Caco-2 (cell line): ENCODE data around the gene NELL2. TPM values are rescaled to one million over a fixed set of nuclear protein-coding genes. Genes with fewer than 3 reads are reported as not detected.

Experiments
- BruUV-seq: library from RNA; stranded (reverse); fragments of 400-500 nt; replicated peaks from 2 replicates; lab custom pipeline; 2021; lab: Mats Ljungman, UMichigan
- CTCF ChIA-PET: fragments of 300-600 bp; sonication (Branson Sonifier 250); formaldehyde crosslinking; loops from one replicate; lab custom pipeline; 2022; ENCODE audit warnings: antibody characterized with exemption; lab: Charles Lee
- POLR2A ChIA-PET: fragments of 300-600 bp; sonication (Branson Sonifier 250); formaldehyde crosslinking; loops from one replicate; lab custom pipeline; 2022; ENCODE audit warnings: antibody characterized with exemption; lab: Charles Lee
- DNase-seq, 2 experiments: peaks; one replicate each; pipeline versions ENCODE4 v3.0.0 to v3.0.0-alpha.2; 2020 to 2022
- H3K27me3 ChIP-seq: replicated peaks from 2 replicates; pipeline ENCODE4 v1.6.0; 2011; ENCODE audit warnings: low read length; ENCODE audit not compliant: control insufficient read depth, insufficient read depth
- H3K36me3 ChIP-seq: 2 replicates; pipeline ENCODE4 v1.5.1; 2011; ENCODE audit warnings: low read length; ENCODE audit not compliant: control insufficient read depth, insufficient read depth
- H3K4me1 ChIP-seq: fragments of 250-450 bp; sonication (Bioruptor Pico); 2 replicates; pipeline ENCODE4 v1.5.1; 2020; ENCODE audit warnings: mild to moderate bottlenecking
- H3K4me3 ChIP-seq: 2 replicates; pipeline ENCODE4 v1.5.1; 2011; ENCODE audit warnings: low read depth, mild to moderate bottlenecking, control low read depth, low read length
- H3K9me3 ChIP-seq: fragments of 250-450 bp; sonication (Bioruptor Pico); 2 replicates; pipeline ENCODE4 v1.5.1; 2020; ENCODE audit warnings: mild to moderate bottlenecking, moderate library complexity
- H3K27ac Mint-ChIP-seq: one replicate; pipeline ENCODE4 v1.8.0; 2022; ENCODE audit warnings: mixed read lengths; ENCODE audit not compliant: unreplicated experiment
- H3K27me3 Mint-ChIP-seq: one replicate; pipeline ENCODE4 v1.8.0; 2022; ENCODE audit warnings: mixed read lengths; ENCODE audit not compliant: insufficient read depth, unreplicated experiment
- H3K36me3 Mint-ChIP-seq: one replicate; pipeline ENCODE4 v1.8.0; 2022; ENCODE audit warnings: mild to moderate bottlenecking, mixed read lengths; ENCODE audit not compliant: insufficient read depth, unreplicated experiment
- H3K4me1 Mint-ChIP-seq: one replicate; pipeline ENCODE4 v1.8.0; 2022; ENCODE audit warnings: low read depth, mixed read lengths; ENCODE audit not compliant: unreplicated experiment
- H3K4me3 Mint-ChIP-seq: one replicate; pipeline ENCODE4 v1.8.0; 2022; ENCODE audit warnings: mild to moderate bottlenecking, moderate library complexity, mixed read lengths; ENCODE audit not compliant: unreplicated experiment
- H3K9me3 Mint-ChIP-seq: one replicate; pipeline ENCODE4 v1.8.0; 2022; ENCODE audit warnings: mixed read lengths; ENCODE audit not compliant: unreplicated experiment
- CTCF ChIP-seq, 2 experiments: fragments of 200-600 bp in 1 of 2; IDR thresholded peaks; 1 replicate in 1 of 2; 2 replicates in 1 of 2; pipeline versions ENCODE4 v1.5.1 to v1.8.0; 2011 to 2022; ENCODE audit warnings: antibody characterized with exemption in 1 of 2, control low read depth in 1 of 2, inconsistent platforms in 1 of 2, low read depth in 1 of 2, low read length in 1 of 2, mild to moderate bottlenecking in 1 of 2, moderate library complexity in 1 of 2; ENCODE audit not compliant: insufficient read depth in 1 of 2, severe bottlenecking in 1 of 2, unreplicated experiment in 1 of 2
- intact Hi-C: fragments of 100-400 bp; cut with micrococcal nuclease; formaldehyde crosslinking; loops from one replicate; pipeline ENCODE4 v1.10.0; 2022; ENCODE audit not compliant: unreplicated experiment
- total RNA-seq: library from RNA; stranded (reverse); gene quantifications from 2 replicates; pipeline ENCODE4 v1.2.3, GENCODE V29; 2022

The NELL2 gene
- total RNA-seq, 1 experiment from 2014 or later: 0.70 TPM

GRCh38 chr12:44565163-44565562, 311.0 kb downstream of the NELL2 start:
- Histone ChIP-seq H3K27me3 (no peaks in the 10 kb centered on the region), H3K4me1 (no peaks in the 10 kb centered on the region), H3K9me3 (no peaks in the 10 kb centered on the region), H3K4me3 (no peak overlapping the region), H3K36me3 (no peaks in the 10 kb centered on the region)
- H3K27ac Mint-ChIP-seq: no peak overlapping the region
- intact Hi-C loops: no loop called here
- no peaks in the 10 kb centered on the region for H3K36me3 Mint-ChIP-seq
- DNase-seq: no peak
- POLR2A ChIA-PET: no interaction called here
- H3K4me1 Mint-ChIP-seq: no peaks in the 10 kb centered on the region
- no peaks in the 10 kb centered on the region for H3K27me3 Mint-ChIP-seq
- no TSS peak for BruUV-seq
- no peaks in the 10 kb centered on the region for H3K9me3 Mint-ChIP-seq
- CTCF ChIA-PET: no interaction called here
- H3K4me3 Mint-ChIP-seq: no peak overlapping the region
- no peak for TF ChIP-seq CTCF (IDR thresholded peaks at IDR 0.05; ENCODE audit: insufficient read depth in 1 of 2, low read depth in 1 of 2, low read length in 1 of 2, severe bottlenecking in 1 of 2, unreplicated experiment in 1 of 2)

- no TSS peak for BruUV-seq
- Histone ChIP-seq H3K4me1 (no peaks in the 10 kb centered on the region), H3K4me3 (no peak overlapping the region), H3K9me3 (no peaks in the 10 kb centered on the region), H3K27me3 (no peaks in the 10 kb centered on the region), H3K36me3 (no peaks in the 10 kb centered on the region)
- POLR2A ChIA-PET: no interaction called here
- CTCF ChIA-PET: no interaction called here
- Mint-ChIP-seq H3K9me3 (no peaks in the 10 kb centered on the region), H3K4me1 (no peaks in the 10 kb centered on the region), H3K4me3 (no peak overlapping the region), H3K27ac (no peak overlapping the region), H3K36me3 (no peaks in the 10 kb centered on the region), H3K27me3 (no peaks in the 10 kb centered on the region)
- no peak for TF ChIP-seq CTCF (IDR thresholded peaks at IDR 0.05; ENCODE audit: insufficient read depth in 1 of 2, low read depth in 1 of 2, low read length in 1 of 2, severe bottlenecking in 1 of 2, unreplicated experiment in 1 of 2)
- DNase-seq: no peak
- intact Hi-C loops: no loop called here
Measured at GRCh38 chr12:44563486-44563885, 312.6 kb downstream of the NELL2 start.

- ChIA-PET CTCF (interaction anchor here (0.6 kb wide), 1 partner anchor 94 kb away, joined by 3 read pairs; no protein-coding TSS in a partner anchor), POLR2A (no interaction called here)
- intact Hi-C loops: no loop called here
- H3K9me3 ChIP-seq: no peaks in the 10 kb centered on the region
- no peaks in the 10 kb centered on the region for H3K27me3 ChIP-seq
- no peak overlapping the region for H3K27ac Mint-ChIP-seq
- H3K4me1 Mint-ChIP-seq: no peaks in the 10 kb centered on the region
- H3K4me1 ChIP-seq: no peaks in the 10 kb centered on the region
- peaks cover 12% of the 10 kb centered on the region for H3K9me3 Mint-ChIP-seq
- no peak overlapping the region for H3K4me3 Mint-ChIP-seq
- BruUV-seq: no TSS peak
- no peaks in the 10 kb centered on the region for H3K36me3 ChIP-seq
- H3K36me3 Mint-ChIP-seq: no peaks in the 10 kb centered on the region
- no peak for TF ChIP-seq CTCF (IDR thresholded peaks at IDR 0.05; ENCODE audit: insufficient read depth in 1 of 2, low read depth in 1 of 2, low read length in 1 of 2, severe bottlenecking in 1 of 2, unreplicated experiment in 1 of 2)
- no peak overlapping the region for H3K4me3 ChIP-seq
- no peak for DNase-seq
- no peaks in the 10 kb centered on the region for H3K27me3 Mint-ChIP-seq
Measured at GRCh38 chr12:44558340-44559100, 317.6 kb downstream of the NELL2 start.
